AG09319 (cell line): Measurements from ENCODE around the gene BARX1.

Source experiments
- DNase-seq: peaks from one replicate; pipeline ENCODE4 v3.0.0-alpha.2; 2010; ENCODE audit warnings: low read depth; ENCODE audit errors: extremely low read depth
- CTCF ChIP-seq: IDR thresholded peaks from 2 replicates; pipeline ENCODE4 v1.5.1; 2011; ENCODE audit warnings: low read depth, mild to moderate bottlenecking, inconsistent platforms, low read length, moderate library complexity

The BARX1 gene

DNA sequence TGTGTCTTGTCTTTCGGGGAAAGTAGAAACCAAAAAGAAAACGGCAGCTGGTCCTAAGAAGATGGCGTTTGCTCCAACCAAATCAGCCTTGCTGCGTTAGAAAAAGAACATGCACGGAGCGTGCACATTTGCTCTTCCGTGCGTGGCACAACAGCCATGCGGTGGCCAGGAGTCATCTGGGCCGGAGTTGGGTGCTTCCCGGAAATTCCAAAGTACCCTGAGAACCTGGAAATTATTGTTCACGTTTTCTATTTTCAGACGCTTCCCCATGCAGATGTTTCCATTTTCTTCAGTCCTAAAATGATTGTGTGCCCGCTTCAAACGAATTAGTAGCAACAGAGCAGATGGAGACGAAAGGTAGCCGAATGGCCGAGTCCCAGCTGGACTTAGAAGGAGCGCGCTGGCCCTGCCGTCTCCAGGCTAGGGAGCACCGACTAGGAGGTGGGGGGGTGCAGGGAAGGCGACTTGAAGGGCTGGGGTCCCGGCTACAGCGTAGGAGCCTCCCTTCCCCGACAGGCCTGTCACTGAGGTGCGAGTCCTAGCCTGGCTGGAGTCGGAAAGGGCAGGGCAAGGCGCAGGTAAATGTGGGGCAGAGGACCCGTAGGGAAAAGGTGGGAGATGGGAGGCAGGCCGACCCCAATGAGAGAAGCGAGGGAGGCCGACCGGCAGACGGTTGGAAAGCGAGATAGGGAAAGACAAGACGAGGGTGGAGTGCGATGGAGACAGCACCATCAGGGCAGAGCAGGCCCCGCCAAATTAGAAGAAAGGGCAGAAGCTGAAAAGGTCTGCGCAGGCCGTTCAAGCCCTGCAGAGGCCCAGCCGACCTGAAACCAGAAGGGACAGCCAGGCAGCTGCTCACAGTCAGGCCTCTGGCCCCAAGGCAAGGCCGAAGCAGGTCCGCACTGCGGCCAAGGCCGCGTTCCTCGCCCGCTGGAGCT, 1.4 kb downstream of the BARX1 start:
- no peak for DNase-seq

GRCh38 chr9:93952784-93953495, 2.2 kb downstream of the BARX1 start:
- no peak for TF ChIP-seq CTCF
- DNase-seq = no peak

More for the DNA sequence above, 1.4 kb downstream of the BARX1 start:
- no peak for TF ChIP-seq CTCF

DNA sequence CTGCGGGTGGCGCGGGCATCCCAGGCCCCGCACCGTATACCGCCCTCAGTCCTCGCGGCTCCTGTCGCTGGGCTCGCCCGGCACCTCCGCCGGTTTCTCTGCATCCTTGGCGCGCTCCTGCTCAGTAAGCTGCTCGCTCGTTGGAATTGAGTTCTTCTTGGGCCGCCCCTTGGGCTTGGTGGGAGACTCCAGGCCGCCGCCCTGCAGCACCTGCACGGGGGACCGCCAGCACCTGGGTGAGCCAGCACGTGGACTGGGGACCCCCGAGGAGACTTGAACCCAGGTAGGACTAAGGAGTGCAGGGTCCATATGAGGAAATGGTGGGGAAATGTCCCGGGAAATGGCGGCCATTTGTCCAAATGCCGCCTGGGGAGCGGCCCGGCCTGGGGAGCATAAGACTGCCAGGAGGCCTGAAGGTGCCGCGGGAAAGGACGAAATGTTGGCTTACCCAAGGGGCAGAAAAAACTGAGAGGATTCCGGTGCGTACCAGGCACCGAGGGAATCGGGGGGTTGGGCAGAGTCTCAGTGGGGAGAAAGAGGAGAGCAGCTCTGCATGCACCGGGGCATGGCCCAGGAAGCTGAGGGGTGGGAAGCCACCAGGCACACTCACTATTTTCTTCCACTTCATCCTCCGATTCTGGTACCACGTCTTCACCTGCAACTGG, 2.9 kb downstream of the BARX1 start:
- DNase-seq = no peak

DNA sequence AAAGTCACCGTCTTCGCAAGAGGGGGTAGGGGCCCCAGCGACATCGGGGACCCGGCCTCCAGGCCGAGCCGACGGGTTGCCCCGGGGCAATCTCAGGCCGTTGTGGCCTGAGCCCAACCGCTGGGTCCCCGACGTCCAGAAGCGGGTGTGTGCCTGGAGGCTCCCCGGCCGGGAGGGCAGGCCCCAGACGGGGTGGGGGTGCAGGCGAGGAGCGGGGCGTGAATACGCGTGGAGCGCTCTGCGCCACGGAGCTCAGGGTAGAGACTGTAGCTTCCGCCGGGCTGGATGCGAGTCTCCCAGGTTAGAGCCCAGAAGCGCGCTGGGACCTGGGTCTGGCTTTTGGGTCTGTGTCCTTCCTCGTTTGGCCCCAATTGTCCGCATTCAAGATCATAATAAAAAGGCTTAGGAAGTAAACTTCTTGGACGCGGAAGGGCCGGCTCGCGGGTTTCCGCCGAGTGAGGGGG, 3.5 kb downstream of the BARX1 start:
- no peak for TF ChIP-seq CTCF
- DNase-seq = no peak

More for the DNA sequence above, 2.9 kb downstream of the BARX1 start:
- no peak for TF ChIP-seq CTCF

GRCh38 chr9:93950619-93951601, 4.2 kb downstream of the BARX1 start:
- no peak for TF ChIP-seq CTCF
- DNase-seq = no peak

DNA sequence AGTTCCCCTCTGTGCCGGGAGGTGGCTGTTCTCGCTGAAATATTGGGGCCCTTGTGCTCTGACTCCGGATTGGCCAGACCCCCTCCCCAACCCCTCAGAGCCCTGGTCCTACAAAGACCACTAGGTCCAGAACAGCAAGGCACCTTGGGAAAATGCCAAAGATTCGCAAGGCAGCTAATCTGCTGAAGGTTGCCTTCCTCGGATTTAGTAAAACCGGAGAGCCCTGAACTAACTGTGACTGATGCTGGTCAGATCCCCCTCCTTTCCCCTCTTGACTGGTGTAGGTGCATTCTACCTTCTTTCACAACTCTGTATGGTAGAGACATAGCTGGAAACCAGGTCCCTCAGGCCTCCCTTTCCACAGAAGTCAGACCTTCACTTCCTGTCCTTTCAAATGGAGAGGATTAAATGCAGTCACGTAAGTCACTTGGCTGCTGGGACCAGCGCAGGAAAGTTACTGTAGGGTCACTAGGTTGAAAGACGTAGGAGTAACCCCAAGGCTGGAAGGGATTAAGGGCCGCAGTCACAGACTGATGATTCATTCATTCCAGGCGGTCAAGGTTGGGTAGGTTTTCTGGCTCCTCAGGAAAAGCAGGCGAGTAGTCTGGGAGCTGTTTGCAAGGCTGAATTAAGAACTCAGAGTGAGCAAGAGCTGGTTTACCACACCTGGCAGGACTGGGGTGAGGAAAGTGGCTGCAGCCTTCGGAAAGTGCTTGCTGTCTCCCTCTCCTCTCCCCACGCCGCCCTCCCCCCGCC, 5.3 kb downstream of the BARX1 start:
- no peak for DNase-seq
- TF ChIP-seq CTCF = no peak
